Hematopoietic multipotent progenitor cell treated with erythropoietin and hydrocortisone succinate and interleukin-3 and kit ligand, for 17 days (in vitro differentiated cells): Measurements from ENCODE around the gene FBXO31.
"Not testable (repeated sequence)": the region's sequence is repeated elsewhere in the genome, so short reads cannot be mapped to it uniquely, and the experiment has no call there.

Experiments
- DNase-seq: peaks from one replicate; pipeline ENCODE4 v3.0.0-alpha.2; 2015; ENCODE audit warnings: low spot score

Gene FBXO31

GRCh38 chr16:87362828-87363559 lies 20.6 kb downstream of the FBXO31 start:
- not testable (repeated sequence) for DNase-seq

- DNase-seq, result no peak
Observed at GRCh38 chr16:87361916-87362619, 21.5 kb downstream of the FBXO31 start.

GRCh38 chr16:87360862-87361610 lies 22.5 kb downstream of the FBXO31 start:
- DNase-seq, result no peak

- no peak for DNase-seq
Observed at GRCh38 chr16:87359121-87359520, 24.5 kb downstream of the FBXO31 start.

- DNase-seq, result no peak
Observed at GRCh38 chr16:87358696-87359095, 24.9 kb downstream of the FBXO31 start.

GRCh38 chr16:87358250-87358649 lies 25.3 kb downstream of the FBXO31 start:
- DNase-seq, result no peak

- no peak for DNase-seq
Observed at GRCh38 chr16:87356491-87356853, 27.1 kb downstream of the FBXO31 start.

GRCh38 chr16:87353613-87354012 lies 30.0 kb downstream of the FBXO31 start:
- DNase-seq, result no peak

- DNase-seq, result no peak
Observed at GRCh38 chr16:87352818-87353217, 30.8 kb downstream of the FBXO31 start.

- DNase-seq, result no peak
Observed at GRCh38 chr16:87351320-87351698, 32.3 kb downstream of the FBXO31 start.

- DNase-seq, result no peak
Observed at GRCh38 chr16:87350681-87351319, 32.8 kb downstream of the FBXO31 start.

- no peak for DNase-seq
Observed at GRCh38 chr16:87350031-87350430, 33.5 kb downstream of the FBXO31 start.

- DNase-seq, result no peak
Observed at GRCh38 chr16:87348616-87349157, 34.9 kb downstream of the FBXO31 start.

GRCh38 chr16:87347932-87348615 lies 35.5 kb downstream of the FBXO31 start:
- no peak for DNase-seq

- DNase-seq, result no peak
Observed at GRCh38 chr16:87346517-87347060, 37.0 kb downstream of the FBXO31 start.

GRCh38 chr16:87345726-87346424 lies 37.7 kb downstream of the FBXO31 start:
- DNase-seq, result no peak

GRCh38 chr16:87344931-87345631 lies 38.5 kb downstream of the FBXO31 start:
- no peak for DNase-seq

- no peak for DNase-seq
Observed at GRCh38 chr16:87344165-87344930, 39.2 kb downstream of the FBXO31 start.

GRCh38 chr16:87343753-87344050 lies 39.9 kb downstream of the FBXO31 start:
- no peak for DNase-seq
